Renal cortical epithelial cell (primary cell): ENCODE results near the gene LIFR. TPM values are rescaled to one million over a fixed set of nuclear protein-coding genes. Genes with fewer than 3 reads are reported as not detected.

Experiments used
- DNase-seq: peaks from one replicate; pipeline ENCODE4 v3.0.0-alpha.2; 2011; ENCODE audit warnings: low read depth
- total RNA-seq: library from RNA; depleted of rRNA; stranded (reverse); fragments of >200 nt; gene quantifications from 2 replicates; pipeline ENCODE4 v1.2.3, GENCODE V29; 2014

The LIFR gene
- total RNA-seq, 1 donor from 2014 or later = 45.7 TPM

DNA sequence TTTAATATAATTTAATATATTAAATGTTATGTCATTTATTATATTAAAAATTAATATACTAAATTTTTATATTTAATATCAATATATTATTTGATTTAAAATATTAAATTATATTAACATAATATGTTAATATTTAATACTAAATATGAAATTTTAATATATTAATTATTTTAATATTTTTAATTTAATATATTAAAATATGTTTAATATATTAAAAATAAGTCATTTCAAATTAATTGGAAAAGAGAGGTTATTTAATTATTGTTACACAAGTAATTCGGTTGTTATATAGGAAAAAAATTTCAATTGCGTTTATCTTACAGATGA lies 114.2 kb downstream of the LIFR start:
- no peak for DNase-seq

GRCh38 chr5:38441453-38442246 lies 114.8 kb downstream of the LIFR start:
- peak; percentile 82 for DNase-seq

GRCh38 chr5:38438757-38439156 lies 117.7 kb downstream of the LIFR start:
- no peak for DNase-seq

GRCh38 chr5:38434966-38435705 lies 121.3 kb downstream of the LIFR start:
- no peak for DNase-seq

DNA sequence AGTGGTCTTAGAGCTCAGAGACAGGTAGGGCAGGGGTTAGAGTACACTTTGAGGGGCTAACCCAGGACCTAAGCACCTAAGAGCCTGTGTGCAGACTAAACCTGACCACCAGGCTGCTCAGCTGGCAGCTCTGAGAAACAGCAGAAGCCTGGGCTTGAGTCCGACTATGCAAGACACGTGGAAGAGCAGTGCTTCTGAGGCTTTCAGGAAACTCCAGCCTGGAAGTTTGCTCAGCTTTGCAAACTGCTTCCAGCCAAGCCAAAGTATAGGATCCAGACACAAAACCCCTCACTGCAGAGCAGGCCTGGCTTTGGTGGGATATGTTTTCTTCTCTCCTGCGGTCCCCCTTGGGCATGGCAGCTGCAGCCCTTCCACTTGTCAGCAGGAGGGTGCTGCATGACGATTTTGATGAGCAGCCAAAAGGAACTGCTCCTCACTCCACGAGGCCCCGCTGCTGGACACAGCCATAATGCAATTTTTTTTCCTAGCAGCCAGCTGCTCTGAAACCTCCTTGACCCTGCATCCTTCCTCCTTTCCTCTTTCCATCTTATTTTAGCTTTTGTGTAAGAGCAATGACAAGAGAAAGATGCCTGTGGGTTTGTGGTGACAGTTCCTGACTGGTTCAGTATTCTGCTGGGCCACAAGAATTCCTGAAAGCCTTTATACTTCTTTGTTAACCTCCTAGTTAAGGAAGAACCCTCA lies 123.1 kb downstream of the LIFR start:
- peak; percentile 82 for DNase-seq

GRCh38 chr5:38431242-38431853 lies 125.1 kb downstream of the LIFR start:
- no peak for DNase-seq

DNA sequence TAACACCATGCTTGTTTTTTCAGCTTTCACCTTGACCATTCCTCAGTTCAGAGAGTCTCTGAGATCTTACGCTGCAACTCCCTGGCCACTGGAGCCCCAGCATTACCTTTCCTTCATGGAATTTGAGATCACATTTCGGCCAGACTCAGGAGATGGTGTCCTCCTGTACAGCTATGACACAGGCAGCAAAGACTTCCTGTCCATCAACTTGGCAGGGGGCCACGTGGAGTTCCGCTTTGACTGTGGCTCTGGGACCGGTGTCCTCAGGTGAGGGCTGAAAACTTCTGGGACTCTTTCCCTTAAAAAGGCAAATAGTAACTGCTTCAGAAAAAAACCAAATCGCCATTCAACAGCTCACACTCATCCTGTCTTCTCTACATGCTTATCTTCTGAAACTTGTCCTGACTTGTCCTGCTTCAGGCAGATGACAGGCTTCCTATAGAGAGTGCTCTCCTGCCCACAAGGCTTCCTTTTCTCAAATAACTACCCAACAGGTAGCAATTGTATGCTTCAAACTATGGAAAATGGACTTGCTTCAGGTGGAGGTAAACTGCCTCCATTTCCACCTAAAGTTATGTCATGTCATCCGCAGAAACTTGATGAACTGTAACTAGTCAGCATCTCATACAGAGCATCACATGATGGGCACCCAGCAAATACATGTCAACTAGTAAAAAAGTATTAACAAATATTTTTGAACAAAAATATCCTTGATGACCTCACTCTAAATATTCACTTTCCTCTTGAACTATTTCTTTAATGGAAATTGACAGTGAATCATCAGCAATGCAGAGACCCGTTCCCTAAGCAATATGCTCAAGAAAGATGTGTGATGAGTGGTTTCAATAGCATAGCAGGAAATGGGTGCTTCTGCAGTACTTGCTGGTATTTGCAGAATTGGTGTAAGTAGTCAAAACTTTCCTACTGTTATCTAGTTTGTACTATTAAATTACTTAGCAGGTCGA lies 129.2 kb downstream of the LIFR start:
- DNase-seq = no peak

GRCh38 chr5:38426490-38426889 lies 130.0 kb downstream of the LIFR start:
- peak; percentile 38 for DNase-seq
